ENCODE results near the gene MFSD1. TPM values are rescaled to one million over a fixed set of nuclear protein-coding genes. Genes with fewer than 3 reads are reported as not detected.

The MFSD1 gene
- total RNA-seq, 1 experiment from 2014 or later, result 62.4 TPM

DNA sequence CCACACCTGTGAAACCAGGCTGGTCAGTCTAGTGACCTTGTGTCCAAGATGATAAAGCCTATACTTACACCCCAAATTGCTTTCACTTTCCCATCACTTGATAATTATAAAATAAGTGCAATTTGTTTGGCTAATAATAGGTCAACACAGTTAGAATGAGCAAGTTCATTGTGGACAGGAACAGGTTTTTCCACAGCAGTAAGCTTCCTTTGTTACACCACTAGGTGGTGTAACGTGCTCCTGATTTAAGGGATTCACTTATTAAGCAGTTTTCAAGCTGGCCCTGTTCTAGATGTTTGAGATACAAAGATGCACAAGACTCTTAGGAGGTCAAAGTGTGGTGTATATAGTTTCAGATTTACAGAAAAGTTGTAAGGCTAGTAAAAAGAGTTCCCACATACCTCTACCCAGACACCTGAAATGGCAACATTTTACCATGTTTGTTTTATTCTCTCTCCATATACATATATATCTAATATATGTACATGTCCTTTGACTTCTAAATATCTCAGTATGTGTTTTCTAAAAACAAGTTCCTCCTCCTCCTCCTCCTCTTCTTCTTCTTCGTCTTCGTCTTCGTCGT is 6.8 kb upstream of the MFSD1 start:
- in situ Hi-C loops (cut with HindIII; ENCODE audit: low pct_unique_long_range_greater_than_20kb, low sequenced_read_pairs), result no loop called here

DNA sequence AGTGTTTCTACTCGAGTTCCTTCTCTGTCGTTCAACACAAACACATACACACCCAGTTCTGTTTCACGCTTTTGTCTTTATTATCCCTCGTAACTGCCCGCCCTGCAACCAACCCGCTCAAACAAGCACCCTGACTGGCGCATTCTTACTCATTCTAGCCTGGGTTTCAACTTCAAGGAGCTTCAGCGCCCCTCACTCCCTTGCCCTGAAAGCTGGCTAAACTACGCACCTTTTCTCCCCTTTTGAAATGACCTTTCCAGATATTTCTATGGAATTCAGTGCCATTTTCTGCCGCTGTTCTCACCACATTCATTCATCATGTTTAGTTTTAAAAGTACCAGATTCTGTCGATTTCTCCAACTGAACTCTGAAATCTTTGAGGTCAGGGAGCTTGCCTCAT is 653 bp upstream of the MFSD1 start:
- in situ Hi-C loops (cut with HindIII; ENCODE audit: low pct_unique_long_range_greater_than_20kb, low sequenced_read_pairs), result no loop called here
- no peak for DNase-seq (ENCODE audit: low read depth, low spot score)

More for the DNA sequence above, 6.8 kb upstream of the MFSD1 start:
- peak; percentile 57 for DNase-seq (ENCODE audit: low read depth, low spot score)

DNA sequence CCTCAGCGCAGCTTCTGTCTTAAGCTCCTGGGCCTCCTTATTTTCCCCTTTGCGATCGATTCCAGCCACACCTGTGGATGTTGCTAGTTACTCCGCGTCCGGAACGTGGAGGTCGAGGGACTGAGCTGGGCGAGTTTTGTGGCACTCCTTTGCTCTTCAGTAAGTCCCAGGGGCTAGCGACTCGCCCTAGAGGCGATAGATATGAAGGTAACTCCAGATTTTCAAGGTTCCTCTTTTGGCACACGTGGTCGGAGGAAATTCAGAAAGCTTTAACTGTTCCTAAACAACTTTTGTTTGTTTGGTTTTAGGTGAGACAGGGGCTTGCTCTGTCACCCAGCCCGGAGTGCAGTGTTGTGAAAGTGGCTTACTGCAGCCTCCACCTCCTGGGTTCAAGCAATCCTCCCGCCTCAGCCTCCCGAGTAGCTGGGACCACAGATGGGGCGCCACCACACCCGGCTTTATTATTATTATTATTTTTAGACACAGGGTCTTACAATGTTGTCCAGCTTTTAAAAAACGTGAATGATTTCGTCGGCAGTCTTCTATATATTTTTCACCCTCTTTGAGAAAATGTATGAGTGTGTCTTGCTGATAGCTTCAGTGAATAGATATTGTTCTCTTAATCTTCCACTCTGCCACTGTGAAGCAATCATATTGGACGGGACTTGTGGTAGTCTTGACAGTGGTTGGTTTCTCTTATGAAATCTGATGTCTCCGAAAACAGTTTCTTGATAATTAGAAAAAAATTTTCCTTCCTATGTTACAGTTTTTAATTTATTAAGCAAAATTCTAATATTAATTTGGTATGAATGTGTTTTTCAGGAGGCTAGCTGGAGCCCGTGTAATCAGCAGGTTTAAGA is 785 bp downstream of the MFSD1 start:
- no peak for DNase-seq (ENCODE audit: low read depth, low spot score)
- in situ Hi-C loops (cut with HindIII; ENCODE audit: low pct_unique_long_range_greater_than_20kb, low sequenced_read_pairs), result no loop called here

DNA sequence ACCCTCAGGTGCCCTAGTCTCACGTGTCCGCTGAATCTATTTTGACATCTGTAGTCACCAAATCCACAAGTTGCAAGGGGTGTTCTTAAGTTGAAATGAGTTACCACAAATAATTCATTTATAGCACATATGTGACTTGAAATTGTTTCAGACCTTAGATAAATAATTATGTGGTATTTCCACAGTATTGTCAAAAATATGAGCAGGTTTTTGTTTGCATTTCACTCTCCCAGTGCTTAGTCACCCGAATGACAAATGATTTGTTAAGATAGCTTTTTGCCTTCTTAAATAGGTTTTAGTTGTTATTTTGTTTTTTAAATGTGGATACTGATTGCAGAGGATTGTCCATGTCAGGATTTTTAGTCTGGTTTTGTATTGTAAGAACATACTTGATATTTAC is 2.6 kb downstream of the MFSD1 start:
- no peak for DNase-seq (ENCODE audit: low read depth, low spot score)
- in situ Hi-C loops (cut with HindIII; ENCODE audit: low pct_unique_long_range_greater_than_20kb, low sequenced_read_pairs), result no loop called here

DNA sequence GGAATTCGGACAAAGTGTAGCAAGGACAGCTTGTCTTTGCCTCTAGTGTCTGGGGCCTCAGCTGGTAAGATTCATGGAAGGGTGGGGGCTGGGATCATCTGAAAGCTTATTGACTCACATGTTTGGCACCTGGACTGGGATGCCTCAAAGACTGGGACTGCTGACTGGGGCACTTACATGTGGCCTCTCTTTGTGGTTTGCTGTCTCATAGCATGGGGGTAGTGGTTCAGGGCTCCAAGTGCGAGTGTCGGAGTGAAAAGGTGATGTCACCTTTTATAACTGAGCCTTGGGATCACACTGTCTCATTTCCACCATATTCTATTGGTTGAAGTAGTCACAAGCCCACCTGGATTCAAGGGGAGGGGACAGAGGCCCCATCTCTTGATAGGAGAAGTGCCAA is 6.8 kb downstream of the MFSD1 start:
- no peak for DNase-seq (ENCODE audit: low read depth, low spot score)
- in situ Hi-C loops (cut with HindIII; ENCODE audit: low pct_unique_long_range_greater_than_20kb, low sequenced_read_pairs), result no loop called here

DNA sequence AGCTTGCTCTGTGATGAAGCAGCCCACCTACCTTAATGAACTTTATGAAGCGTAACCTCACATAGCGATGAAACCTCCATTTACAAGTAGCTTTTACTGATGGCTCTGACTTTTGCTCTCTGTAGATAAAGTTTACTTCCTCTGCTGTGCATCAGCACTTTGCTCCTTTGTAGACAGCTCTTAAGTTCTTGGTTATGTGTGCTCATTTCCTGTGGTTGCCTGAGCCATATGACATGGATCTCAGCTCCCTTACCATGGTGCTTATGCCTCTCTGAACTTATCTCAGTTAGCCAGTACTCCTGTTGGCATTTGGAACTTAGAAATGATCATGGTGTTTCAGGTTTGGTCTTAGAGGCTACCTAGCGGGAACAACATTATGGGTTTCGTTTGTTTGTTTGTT is 7.8 kb downstream of the MFSD1 start:
- no peak for DNase-seq (ENCODE audit: low read depth, low spot score)
- in situ Hi-C loops (cut with HindIII; ENCODE audit: low pct_unique_long_range_greater_than_20kb, low sequenced_read_pairs), result no loop called here

DNA sequence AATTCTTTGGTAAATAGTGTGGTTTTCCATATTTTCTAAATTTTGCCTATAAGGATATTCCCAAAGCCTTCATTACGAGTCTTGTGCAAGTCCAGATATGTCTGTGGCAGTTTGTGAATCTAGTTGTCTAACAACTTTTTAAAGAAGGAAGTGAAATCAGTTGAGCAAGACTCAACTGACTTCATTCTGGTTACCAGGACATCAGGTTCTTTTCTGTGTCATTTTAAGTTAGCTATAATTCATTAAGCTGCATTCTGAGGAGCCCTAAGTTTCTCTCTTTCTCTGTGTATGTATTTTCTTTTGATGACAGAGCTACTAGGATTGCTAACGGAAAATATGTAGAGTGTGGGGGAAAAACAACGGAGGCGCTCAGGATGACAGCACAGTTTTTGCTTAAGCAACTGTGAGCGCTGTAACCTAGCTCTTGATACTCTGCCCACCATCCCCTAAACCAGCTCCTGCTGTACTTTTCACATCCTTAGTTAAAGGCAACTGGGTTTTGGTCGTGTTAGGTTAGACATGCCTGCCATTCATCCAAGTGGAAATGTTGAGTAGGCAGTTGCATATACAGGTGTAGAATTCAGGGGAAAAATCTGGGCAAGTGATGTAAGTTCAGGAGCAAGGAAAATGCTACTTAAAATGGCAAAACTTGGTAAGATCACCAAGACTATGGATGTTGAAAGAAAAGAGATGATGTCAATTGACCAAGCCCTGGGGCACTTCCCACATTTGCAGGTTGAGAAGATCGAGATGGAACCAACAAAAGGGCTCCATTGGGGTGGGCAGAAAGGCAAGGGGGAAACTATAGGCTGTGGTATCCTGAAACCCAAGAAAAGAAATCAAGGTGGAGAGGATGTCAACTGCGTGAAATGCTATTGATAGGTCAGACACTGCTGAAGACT is 9.2 kb downstream of the MFSD1 start:
- DNase-seq (ENCODE audit: low read depth, low spot score), result no peak
- in situ Hi-C loops (cut with HindIII; ENCODE audit: low pct_unique_long_range_greater_than_20kb, low sequenced_read_pairs), result no loop called here

DNA sequence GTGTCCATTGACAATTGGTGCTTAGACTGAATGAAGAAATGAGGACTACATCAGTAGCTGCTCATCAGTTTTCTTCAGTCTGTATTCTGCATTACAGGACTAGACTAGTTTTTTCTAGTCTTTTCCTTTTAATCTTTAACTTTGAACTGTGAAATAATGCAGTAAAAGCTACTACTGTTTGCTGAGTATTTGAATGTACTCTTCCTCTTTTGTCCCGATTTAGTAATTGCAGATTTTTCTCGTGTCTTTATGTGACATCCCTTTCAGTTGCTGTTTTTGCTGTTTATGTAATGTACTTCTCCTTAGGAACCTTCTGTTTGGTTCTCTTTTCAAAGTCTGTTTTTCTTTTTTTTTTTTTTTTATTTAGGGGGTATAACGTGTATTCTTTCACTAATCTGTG is 17.4 kb downstream of the MFSD1 start:
- no peak for DNase-seq (ENCODE audit: low read depth, low spot score)
- in situ Hi-C loops (cut with HindIII; ENCODE audit: low pct_unique_long_range_greater_than_20kb, low sequenced_read_pairs), result no loop called here

DNA sequence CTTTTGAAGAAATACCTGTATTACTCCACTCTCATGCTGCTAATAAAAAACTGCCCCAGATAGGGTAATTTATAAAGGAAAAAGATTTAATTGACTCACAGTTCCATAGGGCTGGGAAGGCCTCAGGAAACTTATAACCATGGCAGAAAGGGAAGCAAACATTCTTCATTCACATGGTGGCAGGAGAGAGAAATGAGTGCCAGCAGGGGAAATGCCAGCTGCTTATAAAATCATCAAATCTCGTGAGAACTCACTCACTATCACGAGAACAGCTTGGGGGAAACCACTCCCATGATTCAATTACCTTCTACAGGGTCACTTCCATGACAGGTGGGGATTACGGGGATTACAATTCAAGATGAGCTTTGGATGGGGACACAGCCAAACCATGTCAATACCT is 18.7 kb downstream of the MFSD1 start:
- in situ Hi-C loops (cut with HindIII; ENCODE audit: low pct_unique_long_range_greater_than_20kb, low sequenced_read_pairs), result no loop called here
- no peak for DNase-seq (ENCODE audit: low read depth, low spot score)

DNA sequence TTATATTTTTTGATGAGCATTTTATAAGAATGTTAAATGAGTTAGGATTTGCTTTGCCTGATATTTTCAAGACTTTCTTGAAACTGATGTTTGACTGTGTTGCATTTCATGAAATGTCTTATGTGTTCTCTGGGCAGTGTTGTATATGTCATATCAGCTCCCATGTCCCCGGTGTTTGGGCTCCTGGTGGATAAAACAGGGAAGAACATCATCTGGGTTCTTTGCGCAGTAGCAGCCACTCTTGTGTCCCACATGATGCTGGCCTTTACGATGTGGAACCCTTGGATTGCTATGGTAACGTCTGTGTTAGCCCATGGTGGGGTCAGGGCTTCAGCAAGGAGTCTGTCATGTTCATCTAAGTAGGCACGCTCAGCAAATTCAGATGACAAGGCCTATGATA is 20.0 kb downstream of the MFSD1 start:
- in situ Hi-C loops (cut with HindIII; ENCODE audit: low pct_unique_long_range_greater_than_20kb, low sequenced_read_pairs), result no loop called here
- DNase-seq (ENCODE audit: low read depth, low spot score), result no peak

DNA sequence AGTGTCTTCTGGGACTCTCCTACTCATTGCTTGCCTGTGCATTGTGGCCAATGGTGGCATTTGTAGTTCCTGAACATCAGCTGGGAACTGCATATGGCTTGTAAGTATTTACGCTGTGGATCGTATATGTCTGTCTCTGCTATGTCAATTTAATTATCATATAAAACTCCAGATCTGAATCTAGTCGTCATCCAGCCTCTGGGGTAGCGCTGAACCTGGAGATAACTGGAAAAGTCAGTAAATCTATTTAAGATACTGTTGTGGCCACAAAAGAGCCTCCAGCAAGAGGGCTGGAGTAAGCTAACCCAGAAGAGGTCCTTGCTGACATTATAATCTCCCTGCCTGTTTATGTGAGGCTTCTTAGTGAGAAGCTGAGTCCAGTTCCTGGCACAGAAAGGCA is 21.6 kb downstream of the MFSD1 start:
- DNase-seq (ENCODE audit: low read depth, low spot score), result no peak
- in situ Hi-C loops (cut with HindIII; ENCODE audit: low pct_unique_long_range_greater_than_20kb, low sequenced_read_pairs), result no loop called here

DNA sequence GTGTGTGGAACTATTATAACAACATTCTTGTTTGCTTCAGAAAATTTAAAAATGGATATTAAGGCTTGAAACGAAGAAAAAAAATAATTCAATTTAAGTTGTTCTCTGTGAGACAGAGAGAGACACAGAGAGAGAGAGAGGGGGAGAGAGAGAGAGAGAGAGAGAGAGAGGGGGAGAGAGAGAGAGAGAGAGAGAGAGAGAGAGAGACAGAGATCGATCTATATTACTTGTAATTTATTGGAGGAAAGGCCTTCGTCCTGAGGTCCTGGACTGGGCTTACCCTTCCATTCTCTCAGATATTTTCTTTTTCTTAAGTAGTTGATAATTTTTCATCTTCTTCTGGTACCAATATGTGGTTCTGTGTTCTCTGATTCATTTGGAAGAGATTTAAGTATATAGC is 25.9 kb downstream of the MFSD1 start:
- no peak for DNase-seq (ENCODE audit: low read depth, low spot score)
- in situ Hi-C loops (cut with HindIII; ENCODE audit: low pct_unique_long_range_greater_than_20kb, low sequenced_read_pairs), result no loop called here

DNA sequence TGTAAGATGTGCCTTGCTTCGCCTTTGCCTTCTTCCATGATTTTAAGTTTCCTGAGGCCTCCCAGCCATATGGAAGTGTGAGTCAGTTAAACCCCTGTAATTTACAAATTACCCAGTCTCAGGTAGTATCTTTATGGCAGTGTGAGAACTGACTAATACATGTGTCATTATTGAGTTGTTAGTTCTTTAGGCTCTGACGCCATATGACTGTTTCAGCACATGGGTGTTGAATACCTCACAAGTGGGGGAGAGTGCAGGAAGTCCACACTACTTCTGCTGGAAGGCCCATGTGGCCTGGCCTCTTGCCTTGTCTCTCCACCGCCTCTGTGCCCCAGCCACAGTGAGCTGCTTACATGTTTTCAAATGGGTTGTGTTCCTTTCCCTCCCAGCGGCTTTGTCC is 28.5 kb downstream of the MFSD1 start:
- in situ Hi-C loops (cut with HindIII; ENCODE audit: low pct_unique_long_range_greater_than_20kb, low sequenced_read_pairs), result no loop called here
- no peak for DNase-seq (ENCODE audit: low read depth, low spot score)

DNA sequence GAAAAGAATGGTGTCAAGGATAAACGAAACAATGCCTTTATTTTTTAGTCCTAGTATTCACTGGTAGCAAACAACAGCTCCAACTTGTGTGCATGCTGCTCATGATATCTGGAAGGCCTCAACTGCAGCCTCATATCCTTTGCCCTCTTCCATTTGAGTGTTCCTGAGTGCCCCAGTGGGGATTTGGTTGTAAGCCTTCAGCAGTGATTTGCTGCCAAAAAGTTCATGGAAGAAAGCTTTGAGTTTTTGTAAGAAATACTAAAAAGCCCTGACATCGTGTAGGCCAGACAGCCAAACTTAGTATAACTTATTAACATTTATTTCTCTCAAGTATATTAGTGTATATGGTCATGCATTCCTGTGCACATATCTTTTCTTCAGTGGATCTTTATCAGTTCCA is 30.0 kb downstream of the MFSD1 start:
- no peak for DNase-seq (ENCODE audit: low read depth, low spot score)
- in situ Hi-C loops (cut with HindIII; ENCODE audit: low pct_unique_long_range_greater_than_20kb, low sequenced_read_pairs), result no loop called here

DNA sequence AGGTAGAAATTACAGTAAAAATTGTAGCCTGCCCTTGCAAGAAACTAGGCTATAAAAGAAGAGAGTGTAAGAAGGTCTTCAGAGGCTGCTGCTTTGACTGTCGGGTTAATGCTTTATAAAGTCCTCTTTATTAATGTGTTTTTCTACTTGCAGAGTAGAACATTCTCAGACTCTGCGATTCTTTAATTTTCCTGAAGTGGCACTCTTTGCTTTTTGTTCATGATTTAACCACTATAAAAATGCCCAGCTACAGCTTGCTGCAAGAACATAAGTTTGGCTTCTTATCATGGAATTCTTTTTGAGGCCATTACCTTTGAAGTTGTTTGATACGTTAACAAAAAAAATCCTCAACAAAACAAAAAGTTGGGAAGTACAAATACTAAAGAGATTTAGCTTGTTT is 33.8 kb downstream of the MFSD1 start:
- in situ Hi-C loops (cut with HindIII; ENCODE audit: low pct_unique_long_range_greater_than_20kb, low sequenced_read_pairs), result no loop called here
- DNase-seq (ENCODE audit: low read depth, low spot score), result no peak

DNA sequence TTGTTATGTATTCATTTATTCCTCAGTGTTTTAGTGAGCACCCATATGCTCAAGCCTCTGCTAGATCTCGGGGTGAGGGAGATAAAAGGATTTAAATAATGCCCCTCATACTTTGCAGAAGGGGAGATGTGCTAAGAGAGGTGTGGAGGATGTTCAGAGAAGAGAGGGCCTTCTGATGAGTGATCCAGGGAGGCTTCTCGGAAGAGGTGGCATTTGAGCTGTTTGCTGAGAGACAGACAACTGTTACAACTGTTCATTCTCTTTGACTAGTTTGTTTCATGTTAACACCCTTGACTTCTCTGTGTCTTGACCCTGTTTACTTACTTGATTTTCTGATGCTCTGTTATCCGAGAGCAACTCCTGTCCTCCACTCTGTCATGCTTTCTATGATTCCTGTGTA is 34.5 kb downstream of the MFSD1 start:
- no peak for DNase-seq (ENCODE audit: low read depth, low spot score)
- in situ Hi-C loops (cut with HindIII; ENCODE audit: low pct_unique_long_range_greater_than_20kb, low sequenced_read_pairs), result no loop called here

DNA sequence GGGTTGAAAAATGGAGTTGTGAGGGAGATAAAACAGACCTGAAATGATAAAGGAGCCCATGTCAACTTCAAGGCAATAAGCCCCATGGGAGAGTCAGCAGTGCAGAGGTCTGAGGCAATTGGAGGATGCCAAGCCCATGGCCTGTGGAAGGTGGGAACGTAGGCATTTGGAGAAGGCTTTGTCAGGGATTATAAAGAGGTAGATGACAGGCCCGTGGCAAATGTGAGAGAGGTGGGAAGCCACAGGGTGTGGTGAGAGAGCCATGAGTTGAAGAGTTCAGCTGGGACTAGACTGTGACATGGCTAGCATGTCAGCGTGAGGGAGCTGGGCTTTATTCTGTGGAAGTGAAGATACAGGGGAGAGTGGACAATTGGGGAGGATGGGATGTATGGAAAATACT is 35.4 kb downstream of the MFSD1 start:
- no peak for DNase-seq (ENCODE audit: low read depth, low spot score)
- in situ Hi-C loops (cut with HindIII; ENCODE audit: low pct_unique_long_range_greater_than_20kb, low sequenced_read_pairs), result no loop called here

DNA sequence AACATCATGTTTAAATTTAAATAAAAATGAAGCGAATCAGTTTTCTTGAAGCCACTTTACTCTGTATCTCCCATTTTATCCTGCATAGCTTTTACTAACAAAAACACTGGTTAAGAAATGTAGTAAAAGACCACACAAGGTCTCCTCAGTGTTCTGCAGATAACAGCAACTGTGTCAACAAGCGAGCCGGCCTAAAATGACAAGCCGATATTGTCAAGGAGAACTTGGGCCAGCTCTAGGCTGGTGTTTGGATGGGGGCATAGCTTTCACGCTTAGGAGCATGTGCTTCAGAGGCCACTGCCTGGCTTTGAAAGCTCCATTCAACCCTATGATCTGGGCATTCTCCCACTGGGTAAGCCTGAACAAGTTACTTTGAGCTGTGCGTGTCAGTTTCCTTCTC is 38.1 kb downstream of the MFSD1 start:
- in situ Hi-C loops (cut with HindIII; ENCODE audit: low pct_unique_long_range_greater_than_20kb, low sequenced_read_pairs), result no loop called here
- no peak for DNase-seq (ENCODE audit: low read depth, low spot score)

All from SK-MEL-5 (cell line).